HG03460 (cell line): ENCODE results near the gene NEDD9.

Experiments used
- ATAC-seq: cut with Tn5 transposase; IDR thresholded peaks from one replicate; pipeline ENCODE4 v1.9.1; 2021; ENCODE audit not compliant: unreplicated experiment

The NEDD9 gene

DNA sequence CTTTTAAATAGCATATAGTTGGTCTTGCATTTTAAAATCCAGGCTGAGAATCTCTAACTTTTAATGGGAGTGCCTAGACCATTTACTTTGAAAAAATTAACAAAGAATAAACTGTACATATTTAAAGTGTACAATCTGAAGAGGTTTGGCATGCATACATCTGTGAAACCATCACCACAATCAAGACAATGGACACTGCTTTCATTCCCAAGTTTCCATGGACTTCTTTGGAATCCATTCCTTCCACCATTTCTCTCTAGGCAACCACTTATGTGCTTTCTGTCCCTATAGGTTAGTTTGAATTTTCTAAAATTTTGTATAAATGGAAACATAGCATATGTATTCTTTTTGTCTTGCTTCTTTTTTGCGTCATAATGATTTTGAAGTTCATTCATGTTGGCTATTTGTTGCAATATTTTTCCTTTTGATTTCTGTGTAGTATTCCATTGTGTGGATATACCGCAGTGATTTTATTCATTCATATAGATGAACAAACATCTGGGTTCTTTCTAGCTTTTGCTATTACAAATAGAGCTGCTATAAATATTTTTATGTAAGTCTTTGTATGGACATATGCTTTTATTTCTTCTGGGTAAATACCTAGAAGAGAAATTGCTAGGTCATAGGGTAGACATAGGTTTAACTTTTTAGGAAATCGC, 50.9 kb downstream of the NEDD9 start:
- ATAC-seq: no peak

DNA sequence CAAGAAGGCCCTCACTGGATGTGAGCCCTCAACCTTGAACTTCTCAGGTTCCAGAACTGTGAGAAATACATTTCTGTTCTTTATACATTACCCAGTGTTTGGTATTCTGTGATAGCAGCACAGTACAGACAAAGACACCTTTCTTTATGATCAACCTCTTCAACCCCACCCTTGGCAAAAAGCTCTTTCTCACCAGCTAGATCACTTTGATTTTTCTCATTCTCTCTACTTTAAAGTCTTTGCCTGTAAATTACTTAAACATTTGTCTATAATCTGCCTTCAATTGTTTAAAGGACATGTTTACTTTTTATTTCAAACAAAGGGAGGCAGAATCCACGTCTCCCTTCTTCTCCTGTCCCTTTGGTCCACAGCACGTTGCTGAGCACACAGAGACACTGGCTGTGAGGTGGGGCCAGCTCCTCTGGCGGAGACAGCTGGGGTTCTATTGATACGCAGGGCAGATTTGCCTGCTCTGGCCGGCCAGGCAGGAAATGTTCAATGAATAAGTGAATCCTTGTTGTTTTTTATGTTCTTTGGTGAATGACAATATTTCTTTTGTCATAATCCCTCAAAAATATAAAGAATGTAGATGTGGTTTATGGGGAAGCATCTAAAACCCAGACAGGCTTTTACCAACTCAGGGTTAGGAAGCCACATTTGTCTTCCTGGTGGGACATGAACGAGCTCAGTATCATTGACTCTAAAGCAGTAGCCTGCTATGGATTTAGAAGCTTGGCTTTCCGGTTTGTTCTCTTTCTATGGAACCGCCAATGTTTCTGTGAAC, 52.9 kb downstream of the NEDD9 start:
- no peak for ATAC-seq

DNA sequence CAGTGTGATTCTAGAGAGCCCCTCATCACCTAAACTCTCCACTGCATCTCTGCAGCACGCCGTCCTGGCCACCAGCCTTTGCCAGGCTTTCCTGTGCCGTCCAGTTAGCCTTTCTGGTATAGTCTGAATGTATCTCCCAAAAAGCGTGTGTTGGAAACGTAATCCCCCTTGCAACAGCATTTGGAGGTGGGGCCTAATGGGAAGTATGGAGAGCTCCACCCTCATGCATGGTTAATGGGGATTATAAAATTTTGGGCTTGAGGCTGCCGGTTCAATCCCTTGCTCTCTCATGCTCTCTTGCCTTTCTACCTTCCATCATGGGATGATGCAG, 53.4 kb downstream of the NEDD9 start:
- no peak for ATAC-seq

- no peak for ATAC-seq
Observed at GRCh38 chr6:11177271-11177670, 55.2 kb downstream of the NEDD9 start.

DNA sequence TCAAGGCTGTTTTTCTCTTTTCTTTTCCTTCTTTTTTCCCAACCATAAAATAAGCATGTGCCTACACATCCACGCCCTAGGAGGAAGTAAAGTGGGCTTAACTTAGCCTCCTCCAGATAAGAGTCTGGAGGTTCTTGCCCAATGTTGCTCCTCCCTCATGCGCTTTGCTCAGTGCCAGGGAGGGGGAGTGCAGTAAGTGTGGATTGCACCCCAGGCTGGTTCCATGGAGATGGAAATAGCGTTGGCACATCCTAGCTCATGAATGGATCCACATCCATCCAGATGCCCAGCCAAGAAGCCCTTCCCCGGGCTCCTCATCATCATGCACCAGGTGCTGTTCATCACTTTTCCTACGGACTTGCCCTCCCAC, 58.2 kb downstream of the NEDD9 start:
- ATAC-seq: no peak

GRCh38 chr6:11172501-11173327, 59.8 kb downstream of the NEDD9 start:
- ATAC-seq: no peak

DNA sequence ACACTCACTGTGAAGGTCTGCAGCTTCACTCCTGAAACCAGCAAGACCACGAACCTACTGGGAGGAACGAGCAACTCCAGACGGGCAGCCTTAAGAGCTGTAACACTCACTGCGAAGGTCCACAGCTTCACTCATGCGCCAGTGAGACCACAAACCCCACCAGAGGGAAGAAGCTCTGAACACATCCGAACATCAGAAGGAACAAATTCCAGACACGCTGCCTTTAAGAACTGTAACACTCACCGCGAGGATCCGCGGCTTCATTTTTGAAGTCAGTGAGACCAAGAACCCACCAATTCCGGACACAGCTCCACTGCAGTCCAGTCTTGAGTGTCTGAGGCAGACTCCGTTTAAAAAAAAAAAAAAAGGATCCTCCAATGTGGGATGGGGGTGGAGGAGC, 60.5 kb downstream of the NEDD9 start:
- ATAC-seq: no peak

DNA sequence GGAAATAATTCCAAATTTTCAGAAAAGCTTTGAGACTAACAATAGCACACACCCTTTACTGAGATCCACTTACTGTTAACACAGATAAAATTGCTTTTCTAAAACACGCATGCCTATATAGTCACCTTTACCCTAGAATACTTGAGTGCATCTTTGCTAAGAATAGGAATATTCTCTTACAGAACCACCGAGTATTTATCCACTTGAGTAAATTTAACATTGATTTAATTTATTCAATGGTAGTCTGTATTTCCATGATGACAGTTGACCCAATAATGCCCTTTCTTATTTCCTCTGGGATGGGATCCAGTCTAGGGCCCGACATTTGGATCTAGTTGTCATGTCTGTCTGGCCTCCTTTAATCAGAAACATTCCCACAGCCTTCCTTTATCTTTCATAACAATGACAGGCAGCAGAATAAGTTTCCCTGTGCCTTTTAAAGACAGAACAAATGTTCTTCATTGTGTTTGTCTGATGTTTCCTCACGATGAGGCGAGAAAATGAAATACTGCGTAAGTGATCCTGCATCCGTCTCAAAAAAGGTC, 64.3 kb downstream of the NEDD9 start:
- no peak for ATAC-seq

DNA sequence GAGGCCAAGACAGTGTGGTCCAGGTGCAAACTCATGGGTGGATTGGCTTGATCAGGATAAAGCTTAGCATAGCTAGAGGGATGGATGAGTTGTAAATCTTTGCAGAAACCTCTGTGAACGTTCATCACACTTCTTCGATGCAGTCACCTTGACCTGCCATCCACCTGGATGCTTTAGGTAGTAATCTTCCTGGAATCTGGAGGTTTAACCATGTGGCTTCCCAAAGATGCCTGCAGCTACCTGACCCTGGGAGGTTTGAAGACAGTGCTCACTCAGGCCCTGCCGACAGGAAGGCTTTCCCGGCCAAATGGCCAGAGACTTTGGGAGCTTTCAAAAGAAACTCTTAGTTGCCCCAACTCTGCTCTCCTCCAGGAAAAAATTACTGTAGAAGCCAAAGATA, 65.5 kb downstream of the NEDD9 start:
- no peak for ATAC-seq

- no peak for ATAC-seq
Observed at GRCh38 chr6:11164717-11165646, 67.5 kb downstream of the NEDD9 start.

DNA sequence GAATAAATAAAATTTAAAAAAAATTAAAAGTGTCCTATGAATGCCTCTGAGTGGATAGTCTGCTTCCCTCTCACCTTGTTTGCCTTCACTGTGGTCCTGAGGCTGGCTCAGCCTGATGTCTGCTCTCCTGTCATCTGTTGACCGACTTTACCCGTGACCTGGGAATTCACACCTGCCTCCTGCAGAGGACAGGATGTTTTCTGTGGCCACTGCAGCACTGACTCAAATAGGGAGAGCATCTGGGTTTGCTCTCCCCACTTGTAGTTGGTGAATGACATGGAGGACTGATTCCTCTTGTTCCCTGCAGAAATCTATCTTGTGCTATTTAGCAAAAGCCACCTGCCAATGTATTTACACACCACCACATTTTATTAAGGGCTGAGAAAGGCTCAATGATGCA, 68.5 kb downstream of the NEDD9 start:
- ATAC-seq: no peak

- ATAC-seq: no peak
Observed at GRCh38 chr6:11162262-11162661, 70.2 kb downstream of the NEDD9 start.

DNA sequence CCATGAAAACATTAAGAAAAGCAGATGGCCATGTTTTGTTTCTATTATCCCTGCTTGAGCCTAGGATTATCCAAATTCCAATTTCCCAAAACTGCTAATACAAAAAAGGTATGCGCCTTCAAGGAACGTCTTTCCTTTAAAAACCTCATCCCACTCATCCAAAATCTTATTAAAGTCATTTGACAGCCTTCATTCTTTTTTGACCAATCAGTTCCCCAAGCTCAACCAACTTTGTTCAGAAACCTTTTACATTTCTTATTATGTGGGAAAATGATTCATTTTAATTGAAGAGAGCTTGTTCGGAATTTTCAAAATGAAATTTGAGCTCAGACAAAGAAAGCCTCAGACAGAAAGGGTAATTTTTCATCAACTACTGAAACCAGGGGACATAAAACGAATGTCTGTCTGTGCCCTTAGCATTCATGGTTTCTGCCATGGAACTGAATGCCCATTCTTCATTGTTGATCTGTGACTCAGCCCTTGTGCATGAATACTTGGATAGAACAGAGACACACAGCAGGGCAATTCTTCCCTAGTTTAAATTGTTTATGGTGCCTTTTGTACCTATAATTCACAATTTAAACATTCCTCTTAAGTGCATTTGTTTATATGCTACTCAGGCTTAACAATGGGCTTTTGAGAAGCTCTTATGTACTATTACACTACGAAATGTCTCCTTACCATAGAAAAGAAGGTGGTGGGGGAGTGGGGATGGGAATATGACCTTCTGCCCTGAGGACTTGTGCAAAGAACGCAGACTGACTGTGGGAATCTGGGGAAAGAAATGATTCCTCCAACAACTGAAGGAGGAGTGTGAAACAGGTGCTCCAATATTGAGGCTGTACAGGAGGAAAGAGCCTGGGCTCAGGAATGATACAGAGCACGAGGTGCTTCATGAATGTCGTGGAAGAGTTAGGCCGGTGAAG, 71.2 kb downstream of the NEDD9 start:
- no peak for ATAC-seq

DNA sequence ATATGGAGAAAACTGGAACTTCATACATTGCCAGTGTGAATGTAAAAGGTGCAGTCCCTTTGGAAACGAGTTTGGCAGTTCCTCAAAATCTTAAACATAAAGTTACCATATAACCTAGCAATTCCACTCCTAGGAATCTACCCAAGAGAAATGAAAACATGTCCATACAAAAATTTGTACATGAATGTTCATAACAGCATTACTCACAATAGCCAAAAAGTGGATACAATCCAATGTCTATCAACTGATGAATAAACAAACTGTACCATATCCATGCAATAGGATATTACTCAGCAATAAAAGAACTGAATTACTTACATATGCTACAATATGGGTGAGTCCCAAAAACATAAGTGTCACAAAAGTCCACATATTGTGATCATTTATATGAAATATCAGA, 72.3 kb downstream of the NEDD9 start:
- no peak for ATAC-seq

DNA sequence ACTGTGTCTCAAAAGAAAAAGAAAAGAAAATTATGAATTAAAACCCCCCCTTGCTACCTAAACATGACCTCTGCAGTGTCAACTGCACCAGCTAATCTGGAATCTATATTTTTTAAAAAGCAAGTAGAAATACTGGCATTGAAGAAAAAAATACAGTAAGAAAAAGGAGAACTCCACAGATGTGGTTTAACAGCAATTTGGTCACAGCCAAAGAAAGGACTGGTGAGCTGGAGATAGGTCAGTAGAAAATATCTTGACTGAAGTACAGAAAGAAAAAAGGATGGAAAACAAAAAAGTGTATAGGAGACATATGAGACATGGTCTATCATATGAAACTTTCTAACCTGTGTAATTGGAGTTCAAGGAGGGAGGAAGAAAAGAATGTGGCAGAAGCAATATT, 76.9 kb downstream of the NEDD9 start:
- no peak for ATAC-seq

DNA sequence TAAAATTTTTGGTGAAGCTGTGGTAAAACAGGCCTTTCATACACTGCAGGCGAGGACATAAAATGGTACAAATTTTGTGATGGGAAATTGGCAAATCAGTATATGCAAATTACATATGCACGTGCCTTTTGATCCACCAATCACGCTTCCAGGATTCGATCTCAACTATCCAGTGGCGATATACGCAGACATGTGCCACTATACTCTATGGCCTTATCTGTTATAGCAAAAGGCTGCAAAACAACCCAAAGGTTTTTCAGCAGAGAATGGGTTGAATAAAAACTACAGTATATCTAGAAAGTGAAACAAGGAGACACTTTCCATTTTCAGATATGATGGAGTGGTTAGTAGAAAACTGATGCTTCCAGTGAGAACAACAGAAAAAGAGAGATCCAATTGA, 79.0 kb downstream of the NEDD9 start:
- no peak for ATAC-seq

- no peak for ATAC-seq
Observed at GRCh38 chr6:11152581-11152980, 79.9 kb downstream of the NEDD9 start.

- ATAC-seq: no peak
Observed at GRCh38 chr6:11151488-11151887, 81.0 kb downstream of the NEDD9 start.

DNA sequence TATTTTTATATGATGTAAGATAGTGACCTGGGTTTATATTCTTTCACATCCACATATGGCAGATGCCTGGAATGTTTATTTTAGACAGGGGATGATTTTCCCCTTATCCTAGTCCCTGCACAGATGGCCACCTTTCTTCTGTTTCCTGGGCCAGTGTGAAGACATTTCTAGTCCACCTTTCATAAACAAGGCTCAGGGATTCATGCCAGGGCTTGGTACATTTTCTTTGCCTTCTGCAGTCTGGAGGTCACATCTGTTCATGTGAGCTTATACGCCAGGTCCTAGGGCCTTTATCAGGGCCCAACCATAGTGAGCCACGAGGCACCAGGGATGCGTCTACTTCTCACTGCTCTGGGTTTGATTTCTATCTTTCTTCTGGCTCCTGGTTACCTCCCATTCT, 82.9 kb downstream of the NEDD9 start:
- no peak for ATAC-seq
